Fibroblast of skin of left biceps (primary cell): ENCODE data around the gene DCST2.

Source experiments
- DNase-seq, 2 experiments: peaks; one replicate each; pipeline ENCODE4 v3.0.0-alpha.2; 2013; ENCODE audit warnings: low read depth in 2 of 2

DCST2 gene

GRCh38 chr1:155049651-155050559 lies 16.3 kb upstream of the DCST2 start:
- DNase-seq = no peak

GRCh38 chr1:155048449-155049334 lies 15.1 kb upstream of the DCST2 start:
- DNase-seq = no peak

DNA sequence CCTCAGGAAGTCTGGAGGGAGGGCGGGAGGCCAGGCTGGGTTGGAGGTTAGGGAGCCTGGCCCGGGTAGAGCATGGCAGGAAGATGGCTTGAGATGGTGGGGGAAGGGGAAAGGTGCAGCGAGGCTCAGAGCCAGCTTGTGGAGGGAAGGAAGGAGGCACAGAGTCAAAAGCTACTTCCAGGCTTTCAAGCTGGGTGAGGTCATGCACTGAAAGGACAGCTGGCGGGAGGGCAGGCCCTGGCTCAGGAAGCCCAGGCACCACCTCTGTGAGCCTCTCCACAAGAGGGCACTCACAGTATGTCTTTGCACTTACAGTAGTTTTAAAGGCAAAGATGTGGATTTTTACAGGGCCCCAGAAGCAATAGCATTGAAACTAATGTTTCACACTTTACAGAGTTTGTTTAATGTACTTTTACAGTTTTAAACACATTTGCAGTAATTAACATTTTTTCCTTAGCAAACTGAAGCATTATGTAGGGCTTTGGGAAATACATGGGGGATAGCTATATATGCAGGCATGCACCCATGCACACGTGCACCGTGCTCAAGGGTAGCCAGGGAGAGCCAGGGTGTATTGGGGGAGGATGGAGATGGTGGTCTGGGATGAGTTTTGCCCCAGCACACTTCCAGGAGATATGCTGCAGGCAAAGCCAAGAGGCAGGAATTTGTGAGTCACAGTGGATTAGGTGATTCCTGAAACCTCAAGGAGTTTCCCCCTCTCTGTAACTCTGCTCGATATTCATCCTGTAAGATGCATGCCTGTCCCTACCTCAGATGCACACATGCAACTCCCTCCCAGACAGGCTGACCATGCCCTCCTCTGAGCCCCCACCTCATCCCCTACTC lies 11.5 kb upstream of the DCST2 start:
- no peak for DNase-seq

- DNase-seq = no peak
These were observed 10.8 kb upstream of the DCST2 start for GRCh38 chr1:155044365-155044764.

DNA sequence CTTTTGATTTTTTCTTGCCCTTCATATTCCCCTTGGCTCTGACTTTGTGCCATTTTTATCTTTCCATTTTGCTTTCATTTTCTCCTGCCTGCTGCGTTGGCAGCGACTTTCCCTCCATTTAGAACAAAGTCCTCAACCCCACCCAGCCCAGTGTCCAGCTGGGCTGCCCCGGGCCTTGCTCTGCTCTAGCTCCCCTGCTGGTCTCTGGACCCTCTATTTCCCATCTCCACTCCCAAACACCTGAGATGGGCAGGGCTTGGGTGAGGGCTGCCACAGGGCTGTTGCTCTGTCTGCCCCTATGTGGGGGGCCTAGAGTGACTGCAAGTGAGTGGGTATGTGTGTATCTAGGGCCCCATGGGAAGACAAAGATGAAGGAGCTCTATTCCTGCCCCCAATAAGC lies 10.2 kb upstream of the DCST2 start:
- no peak for DNase-seq

DNA sequence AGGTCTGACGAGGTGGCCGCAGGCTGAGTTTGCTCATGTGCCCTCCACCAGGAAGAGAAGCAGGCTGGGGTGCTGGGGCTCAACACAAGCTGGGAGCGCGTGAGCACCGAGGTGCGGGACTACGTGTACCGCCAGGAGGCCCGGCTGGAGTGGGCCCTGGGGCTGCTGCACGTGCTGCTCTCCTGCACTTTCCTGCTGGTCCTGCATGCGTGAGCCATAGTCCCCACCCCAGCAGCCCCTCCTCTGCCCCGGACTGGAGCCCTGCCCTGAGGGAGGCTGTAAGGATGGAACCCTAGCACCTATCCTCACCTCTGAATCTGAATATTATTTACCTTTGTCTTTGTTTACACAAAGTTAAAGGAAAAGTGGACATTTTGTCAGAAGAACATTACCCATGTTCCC lies 9.7 kb upstream of the DCST2 start:
- DNase-seq = no peak

- DNase-seq = no peak
These were observed 9.2 kb upstream of the DCST2 start for GRCh38 chr1:155042789-155043188.

DNA sequence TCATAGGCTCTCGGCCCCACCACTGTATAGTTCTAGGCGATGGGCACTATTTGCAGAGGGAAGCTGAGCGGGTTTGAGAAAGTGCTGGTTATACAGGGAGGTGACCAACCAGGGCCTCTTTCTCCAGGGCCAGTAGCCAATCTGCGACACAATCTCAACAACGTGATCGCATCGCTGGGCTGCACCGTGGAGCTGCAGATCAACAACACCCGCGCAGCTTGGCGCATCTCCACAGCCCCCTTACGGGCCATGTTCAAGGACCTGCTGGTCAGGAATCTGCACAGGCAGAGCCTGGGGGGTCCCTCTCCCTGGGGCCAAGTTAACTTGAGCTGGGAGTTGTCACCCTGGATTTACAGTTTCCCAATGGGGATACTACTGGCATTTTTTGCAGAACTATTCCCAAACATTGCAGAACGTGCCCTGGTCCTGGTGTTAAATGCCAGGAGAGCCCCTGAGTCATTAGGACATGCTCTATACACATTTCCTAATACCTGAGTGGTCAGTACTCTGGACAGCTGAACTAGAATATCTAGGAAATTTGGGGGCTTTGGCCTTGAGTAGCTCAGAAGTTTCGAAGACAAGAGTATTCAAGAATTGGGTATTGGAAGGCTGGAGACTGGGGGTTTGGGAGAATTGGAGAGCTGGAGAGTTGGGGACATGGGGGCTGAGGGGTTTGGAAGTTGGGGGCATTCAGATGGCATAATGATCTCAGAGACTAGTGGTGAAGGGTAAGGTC lies 6.9 kb upstream of the DCST2 start:
- DNase-seq = no peak

DNA sequence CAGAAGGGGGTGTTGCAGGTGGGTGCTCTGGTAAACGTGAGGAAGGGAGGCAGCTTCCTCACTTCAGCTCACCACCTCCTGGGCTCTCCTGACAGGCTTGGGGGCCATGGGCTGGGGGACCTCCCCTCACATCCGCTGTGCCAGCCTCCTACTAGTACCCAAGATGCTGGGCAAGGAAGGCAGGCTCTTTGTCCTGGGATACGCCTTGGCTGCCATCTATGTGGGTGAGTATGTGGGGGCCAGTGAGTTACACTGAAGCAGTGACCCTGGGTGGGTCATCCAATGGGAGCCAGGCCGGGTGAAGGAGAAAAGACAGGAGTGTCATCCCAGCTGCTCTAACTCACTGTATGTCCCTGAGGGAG lies 5.7 kb upstream of the DCST2 start:
- DNase-seq = no peak

DNA sequence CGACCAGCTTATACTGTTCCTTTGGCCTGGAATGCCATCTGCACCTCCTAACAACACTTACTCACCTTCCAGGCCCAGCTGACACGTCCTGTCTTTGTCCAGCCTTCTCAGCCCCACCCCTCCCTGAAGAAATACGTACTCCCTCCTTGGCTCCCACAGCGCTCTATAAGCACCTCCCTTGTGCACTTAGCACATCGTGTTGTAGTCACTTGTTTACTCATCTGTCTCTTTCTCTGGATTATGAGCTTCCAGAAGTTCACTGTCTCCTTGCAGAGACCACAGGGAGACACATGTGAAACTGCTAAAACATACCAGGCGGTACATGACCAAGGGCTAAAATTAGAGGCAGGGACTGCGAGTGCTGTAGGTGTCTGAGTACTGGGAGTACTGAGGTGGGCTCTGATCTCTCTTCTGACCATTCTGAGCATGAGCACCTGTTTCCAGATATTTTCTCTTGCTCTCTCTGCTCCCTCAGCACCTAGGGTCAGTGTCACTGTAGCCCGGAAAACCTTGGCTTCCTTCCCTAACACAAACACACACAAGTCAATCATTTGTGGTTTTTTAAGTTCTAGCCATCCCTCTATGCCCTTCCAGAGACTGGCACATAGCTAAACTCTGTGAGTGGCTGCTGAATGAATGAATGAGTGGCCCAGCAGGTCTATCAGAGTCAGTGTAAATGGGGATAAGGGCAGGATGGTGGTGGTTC lies 5.2 kb upstream of the DCST2 start:
- no peak for DNase-seq

- DNase-seq = no peak
These were observed 4.4 kb upstream of the DCST2 start for GRCh38 chr1:155037851-155038441.

DNA sequence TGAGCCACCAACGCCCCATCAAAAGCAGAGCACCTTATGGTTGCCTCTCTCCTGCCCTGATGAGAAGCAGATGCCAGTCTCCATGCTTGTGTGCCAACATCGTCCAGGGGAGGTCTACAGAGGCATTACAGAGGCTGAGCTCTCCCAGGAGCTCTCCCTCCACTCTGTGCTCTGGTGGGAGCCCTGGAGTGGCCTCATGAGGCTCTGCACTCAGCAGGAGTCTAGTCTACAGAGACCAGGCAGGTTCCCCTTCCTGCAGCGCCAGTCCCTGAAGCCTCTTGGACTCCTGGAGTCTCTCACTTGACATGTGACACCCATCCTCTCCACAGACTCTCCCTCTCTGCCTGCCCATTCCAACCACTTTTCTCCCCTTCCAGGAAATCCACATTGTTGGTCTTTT lies 3.5 kb upstream of the DCST2 start:
- no peak for DNase-seq

- no peak for DNase-seq
These were observed 2.4 kb upstream of the DCST2 start for GRCh38 chr1:155035936-155036335.

DNA sequence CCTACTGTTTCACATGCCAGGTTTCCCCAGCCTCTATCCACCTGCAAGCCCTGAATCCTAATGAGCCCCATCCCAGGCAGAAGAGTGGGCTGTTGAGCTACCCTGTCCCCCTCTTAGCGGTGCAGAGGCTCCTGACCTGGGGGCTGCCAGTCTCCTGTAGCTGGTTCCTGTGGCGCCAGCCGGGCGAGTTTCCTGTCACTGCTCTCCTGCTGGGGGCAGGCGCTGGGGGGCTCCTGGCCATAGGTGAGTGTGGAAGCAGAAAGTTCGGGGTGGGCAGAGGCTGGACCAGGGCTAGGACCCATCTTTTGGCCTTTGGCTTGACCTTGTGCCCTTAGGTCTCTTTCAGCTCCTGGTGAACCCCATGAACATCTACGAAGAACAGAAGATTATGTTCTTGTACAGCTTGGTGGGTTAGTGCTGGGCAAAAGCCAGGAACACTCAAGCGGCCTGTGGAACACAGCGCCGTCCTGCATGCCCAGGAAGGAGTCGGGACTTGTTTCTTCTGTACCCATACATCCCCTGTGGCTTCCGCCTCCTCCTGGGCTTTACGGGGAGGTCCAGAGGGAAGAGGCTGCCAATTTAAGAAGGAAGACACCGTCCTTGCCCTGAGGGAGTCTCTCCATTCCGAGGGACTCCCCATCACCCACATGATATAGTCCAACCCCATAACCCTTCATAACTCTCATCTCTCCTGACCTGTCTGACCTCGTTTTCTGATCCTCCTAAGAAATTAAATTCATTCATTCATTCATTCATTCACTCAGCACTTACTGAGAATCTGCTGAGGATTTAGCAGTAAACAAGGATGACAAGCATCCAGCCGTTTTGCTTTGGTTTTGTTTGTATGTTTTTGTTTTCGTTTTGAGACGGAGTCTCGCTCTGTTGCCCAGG lies 982 bp upstream of the DCST2 start:
- no peak for DNase-seq

DNA sequence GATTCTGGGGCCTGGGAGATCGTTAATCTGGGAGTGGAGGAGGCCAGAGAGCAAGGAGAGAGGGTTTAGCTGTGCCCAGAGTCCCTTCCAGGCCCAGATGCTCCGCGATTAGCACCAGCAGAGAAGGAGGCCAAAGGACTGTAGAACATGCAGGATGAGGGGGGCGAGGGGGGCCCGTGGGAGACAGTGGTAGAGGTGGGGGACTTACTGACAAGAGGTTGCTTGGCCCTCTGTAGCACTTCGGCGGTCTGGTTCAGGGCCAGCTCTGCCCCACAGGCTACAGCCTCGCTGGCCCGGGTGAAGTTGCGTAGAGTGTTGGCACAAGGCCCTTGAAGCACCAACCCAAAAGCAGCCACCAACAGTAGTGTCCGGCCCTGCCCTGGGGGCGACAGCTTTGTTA lies 695 bp downstream of the DCST2 start:
- DNase-seq = no peak

- no peak for DNase-seq
These were observed 2.7 kb downstream of the DCST2 start for GRCh38 chr1:155030899-155031298.

DNA sequence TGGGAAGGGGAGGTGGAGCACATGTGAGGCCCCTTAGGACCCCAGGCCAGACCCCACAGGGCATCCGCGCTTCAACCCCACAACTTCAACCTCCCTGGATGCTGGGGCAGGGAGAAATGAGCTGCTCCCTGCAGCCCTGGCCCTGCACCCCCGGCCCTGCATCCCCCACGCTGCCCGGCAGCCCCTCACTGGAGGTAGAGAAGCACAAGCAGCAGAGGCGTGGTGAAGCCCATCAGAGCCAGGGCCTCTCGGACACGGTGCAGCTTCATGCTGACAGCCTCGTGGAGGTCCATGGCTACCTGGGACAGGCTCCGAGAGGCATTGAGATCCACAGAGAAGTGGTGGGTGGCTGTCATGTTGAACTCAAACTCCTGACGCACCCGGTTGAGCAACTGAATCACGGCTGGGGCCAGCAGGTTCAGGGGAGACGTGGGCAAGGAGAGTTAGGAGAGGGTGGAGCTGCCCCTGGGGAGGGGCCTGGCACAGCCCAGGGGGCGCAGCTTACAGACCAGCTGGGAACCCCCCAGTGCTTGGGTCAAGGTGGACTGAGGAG lies 3.3 kb downstream of the DCST2 start:
- no peak for DNase-seq

DNA sequence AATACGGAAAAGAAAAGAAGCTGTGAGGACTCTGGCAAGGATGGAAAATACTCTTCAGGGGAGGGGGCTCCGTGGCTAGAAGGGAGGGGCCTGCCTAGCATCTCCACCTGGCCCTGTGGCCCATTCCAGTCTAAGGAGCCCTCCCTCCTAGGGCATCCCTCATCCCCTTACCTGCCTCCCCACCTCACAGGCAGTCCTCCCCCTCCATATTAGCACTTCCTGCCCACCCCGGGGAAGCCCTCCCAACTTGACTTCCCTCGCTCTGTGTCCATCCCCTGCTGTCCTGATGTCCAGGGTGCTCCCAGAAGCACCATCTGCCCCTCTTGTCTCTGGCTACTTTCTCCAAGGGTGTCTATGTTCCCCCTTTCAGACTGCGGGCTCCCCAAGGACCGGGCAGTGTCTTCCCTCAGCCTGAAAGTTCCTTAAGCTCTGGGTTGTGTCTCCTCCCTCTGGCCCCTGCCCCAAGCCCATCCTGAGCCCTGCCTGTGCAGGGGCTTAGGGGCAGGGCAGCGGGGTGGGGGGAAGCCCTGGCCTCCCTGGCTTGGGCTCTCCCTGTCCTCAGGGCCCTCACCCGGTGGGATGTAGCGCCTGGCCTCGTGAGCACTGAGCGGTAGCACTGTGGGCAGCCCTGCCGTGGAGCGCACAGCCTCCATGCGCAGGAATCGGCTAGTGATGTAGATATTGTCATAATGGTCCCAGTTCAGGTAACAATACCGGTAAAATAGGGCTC lies 3.9 kb downstream of the DCST2 start:
- no peak for DNase-seq
